ENCODE data around the gene INO80D.
"Not testable (repeated sequence)": the region's sequence is repeated elsewhere in the genome, so short reads cannot be mapped to it uniquely, and the experiment has no call there.

DNA sequence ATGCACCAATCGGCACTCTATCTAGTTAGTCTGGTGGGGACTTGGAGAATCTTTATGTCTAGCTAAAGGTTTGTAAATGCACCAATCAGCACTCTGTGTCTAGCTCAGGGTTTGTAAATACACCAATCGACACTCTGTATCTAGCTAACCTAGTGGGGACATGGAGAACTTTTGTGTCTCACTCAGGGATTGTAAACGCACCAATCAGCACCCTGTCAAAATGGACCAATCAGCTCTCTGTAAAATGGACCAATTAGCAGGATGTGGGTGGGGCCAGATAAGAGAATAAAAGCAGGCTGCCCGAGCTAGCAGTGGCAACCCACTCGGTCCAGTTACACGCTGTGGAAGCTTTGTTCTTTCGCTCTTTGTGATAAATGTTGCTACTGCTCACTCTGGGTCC lies 108.3 kb downstream of the INO80D start:
- TF ChIP-seq, protein P1, sequence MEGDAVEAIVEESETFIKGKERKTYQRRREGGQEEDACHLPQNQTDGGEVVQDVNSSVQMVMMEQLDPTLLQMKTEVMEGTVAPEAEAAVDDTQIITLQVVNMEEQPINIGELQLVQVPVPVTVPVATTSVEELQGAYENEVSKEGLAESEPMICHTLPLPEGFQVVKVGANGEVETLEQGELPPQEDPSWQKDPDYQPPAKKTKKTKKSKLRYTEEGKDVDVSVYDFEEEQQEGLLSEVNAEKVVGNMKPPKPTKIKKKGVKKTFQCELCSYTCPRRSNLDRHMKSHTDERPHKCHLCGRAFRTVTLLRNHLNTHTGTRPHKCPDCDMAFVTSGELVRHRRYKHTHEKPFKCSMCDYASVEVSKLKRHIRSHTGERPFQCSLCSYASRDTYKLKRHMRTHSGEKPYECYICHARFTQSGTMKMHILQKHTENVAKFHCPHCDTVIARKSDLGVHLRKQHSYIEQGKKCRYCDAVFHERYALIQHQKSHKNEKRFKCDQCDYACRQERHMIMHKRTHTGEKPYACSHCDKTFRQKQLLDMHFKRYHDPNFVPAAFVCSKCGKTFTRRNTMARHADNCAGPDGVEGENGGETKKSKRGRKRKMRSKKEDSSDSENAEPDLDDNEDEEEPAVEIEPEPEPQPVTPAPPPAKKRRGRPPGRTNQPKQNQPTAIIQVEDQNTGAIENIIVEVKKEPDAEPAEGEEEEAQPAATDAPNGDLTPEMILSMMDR (conservative IDR thresholded peaks at IDR 0.05; ENCODE audit: low read depth, low read length), result not testable (repeated sequence)
- not testable (repeated sequence) for TF ChIP-seq EZH2 (IDR thresholded peaks at IDR 0.05; ENCODE audit: borderline replicate concordance, low read depth, low read length, poor library complexity, severe bottlenecking)
